ENCODE data around the gene ARHGAP18. TPM values are rescaled to one million over a fixed set of nuclear protein-coding genes. Genes with fewer than 3 reads are reported as not detected.

The ARHGAP18 gene
- total RNA-seq, 1 donor from 2014 or later, result 57.9 TPM

GRCh38 chr6:129685662-129686031 is 24.3 kb downstream of the ARHGAP18 start:
- Histone ChIP-seq H3K9me3 (no peaks in the 10 kb centered on the region), H3K27ac (peak overlapping the region; percentile 70), H3K4me1 (peaks cover 77% of the 10 kb centered on the region), H3K36me3 (no peaks in the 10 kb centered on the region), H3K27me3 (ENCODE audit: low read depth) (no peaks in the 10 kb centered on the region), H3K4me3 (peak overlapping the region; percentile 12)
- peak; percentile 35 to 51 for ATAC-seq
- intact Hi-C loops (cut with DNase I), result no loop called here
- DNase-seq, result no peak
- TF ChIP-seq, protein P1, sequence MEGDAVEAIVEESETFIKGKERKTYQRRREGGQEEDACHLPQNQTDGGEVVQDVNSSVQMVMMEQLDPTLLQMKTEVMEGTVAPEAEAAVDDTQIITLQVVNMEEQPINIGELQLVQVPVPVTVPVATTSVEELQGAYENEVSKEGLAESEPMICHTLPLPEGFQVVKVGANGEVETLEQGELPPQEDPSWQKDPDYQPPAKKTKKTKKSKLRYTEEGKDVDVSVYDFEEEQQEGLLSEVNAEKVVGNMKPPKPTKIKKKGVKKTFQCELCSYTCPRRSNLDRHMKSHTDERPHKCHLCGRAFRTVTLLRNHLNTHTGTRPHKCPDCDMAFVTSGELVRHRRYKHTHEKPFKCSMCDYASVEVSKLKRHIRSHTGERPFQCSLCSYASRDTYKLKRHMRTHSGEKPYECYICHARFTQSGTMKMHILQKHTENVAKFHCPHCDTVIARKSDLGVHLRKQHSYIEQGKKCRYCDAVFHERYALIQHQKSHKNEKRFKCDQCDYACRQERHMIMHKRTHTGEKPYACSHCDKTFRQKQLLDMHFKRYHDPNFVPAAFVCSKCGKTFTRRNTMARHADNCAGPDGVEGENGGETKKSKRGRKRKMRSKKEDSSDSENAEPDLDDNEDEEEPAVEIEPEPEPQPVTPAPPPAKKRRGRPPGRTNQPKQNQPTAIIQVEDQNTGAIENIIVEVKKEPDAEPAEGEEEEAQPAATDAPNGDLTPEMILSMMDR (IDR thresholded peaks at IDR 0.05), result no peak

DNA sequence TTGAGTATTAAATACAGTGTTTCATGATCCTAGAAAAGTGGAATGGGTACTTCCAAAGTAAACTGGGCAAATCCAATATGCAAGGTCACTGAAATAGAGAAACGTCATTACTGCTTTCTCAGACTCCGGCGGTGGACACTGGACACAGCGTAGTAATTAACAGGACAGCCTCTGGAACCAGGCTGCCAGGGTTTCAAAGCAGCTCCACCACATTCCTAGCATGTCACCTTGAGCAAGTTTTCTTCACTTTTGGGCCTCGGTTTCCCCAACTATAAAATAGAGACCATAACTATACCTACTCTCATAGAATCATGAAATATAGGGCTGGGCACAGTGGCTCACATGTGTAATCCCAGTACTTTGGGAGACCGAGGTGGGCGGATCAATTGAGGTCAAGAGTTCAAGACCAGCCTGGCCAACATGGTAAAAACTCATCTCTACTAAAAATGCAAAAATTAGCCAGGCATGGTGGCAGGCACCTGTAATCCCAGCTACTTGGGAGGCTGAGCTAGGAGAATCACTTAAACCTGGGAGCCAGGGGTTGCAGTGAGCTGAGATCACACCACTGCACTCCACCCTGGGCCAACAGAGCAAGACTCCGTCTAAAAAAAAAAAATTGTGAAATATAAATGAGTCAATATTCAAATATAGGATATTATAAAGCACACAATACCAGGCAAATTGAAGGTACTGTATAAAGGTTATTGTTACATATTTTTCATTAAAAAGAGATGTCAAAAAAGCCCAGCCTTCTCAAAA is 24.9 kb downstream of the ARHGAP18 start:
- peak in 1 of 2 donors; percentile 22 for ATAC-seq
- peaks cover 80% of the 10 kb centered on the region for H3K4me1 ChIP-seq
- no peaks in the 10 kb centered on the region for H3K36me3 ChIP-seq
- no peak overlapping the region for H3K4me3 ChIP-seq
- H3K27me3 ChIP-seq (ENCODE audit: low read depth), result no peaks in the 10 kb centered on the region
- no peaks in the 10 kb centered on the region for H3K9me3 ChIP-seq
- peak overlapping the region; percentile 70 for H3K27ac ChIP-seq
- TF ChIP-seq, protein P1 (IDR thresholded peaks at IDR 0.05), result no peak
- intact Hi-C loops (cut with DNase I), result no loop called here
- DNase-seq, result no peak

GRCh38 chr6:129684323-129684884 is 25.6 kb downstream of the ARHGAP18 start:
- Histone ChIP-seq H3K4me1 (peaks cover 79% of the 10 kb centered on the region), H3K36me3 (no peaks in the 10 kb centered on the region), H3K27me3 (ENCODE audit: low read depth) (no peaks in the 10 kb centered on the region), H3K27ac (peak overlapping the region; percentile 70), H3K9me3 (no peaks in the 10 kb centered on the region), H3K4me3 (no peak overlapping the region)
- intact Hi-C loops (cut with DNase I), result no loop called here
- TF ChIP-seq, protein P1 (IDR thresholded peaks at IDR 0.05), result no peak
- ATAC-seq, result no peak
- no peak for DNase-seq

DNA sequence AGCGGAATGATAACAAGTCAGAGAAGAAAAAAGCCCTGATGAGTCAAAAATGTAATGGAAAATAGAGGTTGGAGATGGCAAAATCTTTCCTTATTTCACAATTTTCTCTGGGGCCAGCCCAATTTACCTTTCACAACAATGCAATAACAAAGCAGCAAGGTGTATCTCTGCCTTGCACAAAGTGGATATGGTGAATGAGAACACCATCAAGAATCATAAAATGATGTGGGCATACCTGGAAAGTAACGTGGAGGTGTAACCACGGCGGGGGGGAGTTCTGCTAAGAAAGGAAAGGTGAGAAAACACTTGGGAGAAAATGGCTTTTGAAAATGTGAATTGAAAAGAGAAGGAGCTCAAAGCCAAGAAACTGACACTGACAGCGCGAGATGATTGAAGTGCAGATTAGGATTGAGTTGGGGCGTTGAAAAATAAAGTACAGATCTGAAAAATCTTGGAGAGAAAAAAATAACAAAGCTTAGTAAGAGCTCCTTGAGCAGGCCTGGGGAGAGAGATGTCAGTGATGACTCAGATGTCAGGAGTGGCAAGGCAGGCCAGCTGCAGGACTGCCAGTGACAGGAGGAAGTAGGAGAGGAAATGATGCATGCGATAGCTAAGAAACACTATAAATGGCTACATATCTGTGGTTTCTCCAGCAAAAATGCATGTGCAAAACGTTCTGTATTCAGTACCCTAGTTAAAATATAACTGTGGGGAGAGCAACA is 26.2 kb downstream of the ARHGAP18 start:
- no peak overlapping the region for H3K4me3 ChIP-seq
- peak; percentile 82 for DNase-seq
- no peaks in the 10 kb centered on the region for H3K9me3 ChIP-seq
- no peaks in the 10 kb centered on the region for H3K27me3 ChIP-seq (ENCODE audit: low read depth)
- peak overlapping the region; percentile 70 for H3K27ac ChIP-seq
- H3K4me1 ChIP-seq, result peaks cover 79% of the 10 kb centered on the region
- TF ChIP-seq, protein P1 (IDR thresholded peaks at IDR 0.05), result no peak
- ATAC-seq, result peak; percentile 89 to 92
- intact Hi-C loops (cut with DNase I), result no loop called here
- no peaks in the 10 kb centered on the region for H3K36me3 ChIP-seq

- TF ChIP-seq, protein P1 (IDR thresholded peaks at IDR 0.05), result no peak
- no peak for DNase-seq
- Histone ChIP-seq H3K4me1 (peaks cover 72% of the 10 kb centered on the region), H3K36me3 (no peaks in the 10 kb centered on the region), H3K4me3 (no peak overlapping the region), H3K27ac (peak overlapping the region; percentile 25), H3K27me3 (ENCODE audit: low read depth) (no peaks in the 10 kb centered on the region), H3K9me3 (no peaks in the 10 kb centered on the region)
- intact Hi-C loops (cut with DNase I), result no loop called here
- no peak for ATAC-seq
Observed at GRCh38 chr6:129681913-129682205, 28.1 kb downstream of the ARHGAP18 start.
